ENCODE measurements around the gene CREB5. TPM values are rescaled to one million over a fixed set of nuclear protein-coding genes. Genes with fewer than 3 reads are reported as not detected.
A peak's percentile ranks its signal among the peaks of the same experiment; 100 is the strongest.

CREB5 gene
- polyA plus RNA-seq, 1 donor from 2014 or later, result 3.7 TPM

- no peaks in the 10 kb centered on the region for H3K9me2 ChIP-seq (ENCODE audit: insufficient read depth, low read length)
- no peaks in the 10 kb centered on the region for H3K9me3 ChIP-seq (ENCODE audit: low read length)
- no peak overlapping the region for H3K4me2 ChIP-seq (ENCODE audit: low read length)
- H4K20me1 ChIP-seq (ENCODE audit: insufficient read depth), result no peaks in the 10 kb centered on the region
- H3K79me2 ChIP-seq (replicated peaks; ENCODE audit: insufficient read depth, low read length), result no peaks in the 10 kb centered on the region
- no peaks in the 10 kb centered on the region for H3K36me3 ChIP-seq (ENCODE audit: insufficient read depth, low read length)
- H3K4me3 ChIP-seq (ENCODE audit: low read length), result no peak overlapping the region
- no peak overlapping the region for H3K9ac ChIP-seq (ENCODE audit: low read length)
- no peaks in the 10 kb centered on the region for H3K27me3 ChIP-seq (ENCODE audit: insufficient read depth, low read depth, low read length)
- peaks cover 23% of the 10 kb centered on the region for H3F3A ChIP-seq (ENCODE audit: insufficient read depth, low read length, poor library complexity, severe bottlenecking)
- no peak overlapping the region for H2AFZ ChIP-seq (ENCODE audit: low read depth, low read length)
- H3K27ac ChIP-seq (ENCODE audit: low read length), result peak overlapping the region; percentile 90
- no peak for TF ChIP-seq EP300 (conservative IDR thresholded peaks at IDR 0.05; ENCODE audit: poor library complexity, severe bottlenecking)
Measured at GRCh38 chr7:28709748-28710147, 297.4 kb downstream of the CREB5 start.

- Histone ChIP-seq H3K79me2 (replicated peaks; ENCODE audit: insufficient read depth, low read length) (no peaks in the 10 kb centered on the region), H4K20me1 (ENCODE audit: insufficient read depth) (no peaks in the 10 kb centered on the region), H2AFZ (ENCODE audit: low read depth, low read length) (no peak overlapping the region), H3K27me3 (ENCODE audit: insufficient read depth, low read depth, low read length) (no peaks in the 10 kb centered on the region), H3K4me3 (ENCODE audit: low read length) (no peak overlapping the region), H3K9ac (ENCODE audit: low read length) (no peak overlapping the region), H3K9me2 (ENCODE audit: insufficient read depth, low read length) (no peaks in the 10 kb centered on the region), H3K27ac (ENCODE audit: low read length) (no peak overlapping the region), H3K36me3 (ENCODE audit: insufficient read depth, low read length) (no peaks in the 10 kb centered on the region), H3K4me2 (ENCODE audit: low read length) (no peak overlapping the region), H3F3A (ENCODE audit: insufficient read depth, low read length, poor library complexity, severe bottlenecking) (peaks cover 23% of the 10 kb centered on the region), H3K9me3 (ENCODE audit: low read length) (no peaks in the 10 kb centered on the region)
- TF ChIP-seq EP300 (conservative IDR thresholded peaks at IDR 0.05; ENCODE audit: poor library complexity, severe bottlenecking), result no peak
- TF ChIP-seq, protein P1, sequence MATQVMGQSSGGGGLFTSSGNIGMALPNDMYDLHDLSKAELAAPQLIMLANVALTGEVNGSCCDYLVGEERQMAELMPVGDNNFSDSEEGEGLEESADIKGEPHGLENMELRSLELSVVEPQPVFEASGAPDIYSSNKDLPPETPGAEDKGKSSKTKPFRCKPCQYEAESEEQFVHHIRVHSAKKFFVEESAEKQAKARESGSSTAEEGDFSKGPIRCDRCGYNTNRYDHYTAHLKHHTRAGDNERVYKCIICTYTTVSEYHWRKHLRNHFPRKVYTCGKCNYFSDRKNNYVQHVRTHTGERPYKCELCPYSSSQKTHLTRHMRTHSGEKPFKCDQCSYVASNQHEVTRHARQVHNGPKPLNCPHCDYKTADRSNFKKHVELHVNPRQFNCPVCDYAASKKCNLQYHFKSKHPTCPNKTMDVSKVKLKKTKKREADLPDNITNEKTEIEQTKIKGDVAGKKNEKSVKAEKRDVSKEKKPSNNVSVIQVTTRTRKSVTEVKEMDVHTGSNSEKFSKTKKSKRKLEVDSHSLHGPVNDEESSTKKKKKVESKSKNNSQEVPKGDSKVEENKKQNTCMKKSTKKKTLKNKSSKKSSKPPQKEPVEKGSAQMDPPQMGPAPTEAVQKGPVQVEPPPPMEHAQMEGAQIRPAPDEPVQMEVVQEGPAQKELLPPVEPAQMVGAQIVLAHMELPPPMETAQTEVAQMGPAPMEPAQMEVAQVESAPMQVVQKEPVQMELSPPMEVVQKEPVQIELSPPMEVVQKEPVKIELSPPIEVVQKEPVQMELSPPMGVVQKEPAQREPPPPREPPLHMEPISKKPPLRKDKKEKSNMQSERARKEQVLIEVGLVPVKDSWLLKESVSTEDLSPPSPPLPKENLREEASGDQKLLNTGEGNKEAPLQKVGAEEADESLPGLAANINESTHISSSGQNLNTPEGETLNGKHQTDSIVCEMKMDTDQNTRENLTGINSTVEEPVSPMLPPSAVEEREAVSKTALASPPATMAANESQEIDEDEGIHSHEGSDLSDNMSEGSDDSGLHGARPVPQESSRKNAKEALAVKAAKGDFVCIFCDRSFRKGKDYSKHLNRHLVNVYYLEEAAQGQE (IDR thresholded peaks at IDR 0.05; ENCODE audit: borderline replicate concordance), result no peak
- TF ChIP-seq POLR2AphosphoS5 (IDR thresholded peaks at IDR 0.05), result no peak
- no peak for TF ChIP-seq MXI1 (conservative IDR thresholded peaks at IDR 0.05; ENCODE audit: poor library complexity, severe bottlenecking)
- TF ChIP-seq, protein P2, sequence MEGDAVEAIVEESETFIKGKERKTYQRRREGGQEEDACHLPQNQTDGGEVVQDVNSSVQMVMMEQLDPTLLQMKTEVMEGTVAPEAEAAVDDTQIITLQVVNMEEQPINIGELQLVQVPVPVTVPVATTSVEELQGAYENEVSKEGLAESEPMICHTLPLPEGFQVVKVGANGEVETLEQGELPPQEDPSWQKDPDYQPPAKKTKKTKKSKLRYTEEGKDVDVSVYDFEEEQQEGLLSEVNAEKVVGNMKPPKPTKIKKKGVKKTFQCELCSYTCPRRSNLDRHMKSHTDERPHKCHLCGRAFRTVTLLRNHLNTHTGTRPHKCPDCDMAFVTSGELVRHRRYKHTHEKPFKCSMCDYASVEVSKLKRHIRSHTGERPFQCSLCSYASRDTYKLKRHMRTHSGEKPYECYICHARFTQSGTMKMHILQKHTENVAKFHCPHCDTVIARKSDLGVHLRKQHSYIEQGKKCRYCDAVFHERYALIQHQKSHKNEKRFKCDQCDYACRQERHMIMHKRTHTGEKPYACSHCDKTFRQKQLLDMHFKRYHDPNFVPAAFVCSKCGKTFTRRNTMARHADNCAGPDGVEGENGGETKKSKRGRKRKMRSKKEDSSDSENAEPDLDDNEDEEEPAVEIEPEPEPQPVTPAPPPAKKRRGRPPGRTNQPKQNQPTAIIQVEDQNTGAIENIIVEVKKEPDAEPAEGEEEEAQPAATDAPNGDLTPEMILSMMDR (IDR thresholded peaks at IDR 0.05; ENCODE audit: poor library complexity, severe bottlenecking), result no peak
- TF ChIP-seq RAD21 (conservative IDR thresholded peaks at IDR 0.05), result no peak
- no peak for TF ChIP-seq SMC3 (conservative IDR thresholded peaks at IDR 0.05; ENCODE audit: poor library complexity)
- TF ChIP-seq EZH2 (IDR thresholded peaks at IDR 0.05; ENCODE audit: borderline replicate concordance, insufficient read depth, low read length, poor library complexity, severe bottlenecking), result no peak
- no peak for TF ChIP-seq TAF1 (IDR thresholded peaks at IDR 0.05; ENCODE audit: low read depth)
Measured at GRCh38 chr7:28711114-28711513, 298.8 kb downstream of the CREB5 start.
